ENCODE measurements around the gene TOMM40L. TPM values are rescaled to one million over a fixed set of nuclear protein-coding genes. Genes with fewer than 3 reads are reported as not detected.

The TOMM40L gene
- total RNA-seq, 1 donor, result 6.5 TPM

DNA sequence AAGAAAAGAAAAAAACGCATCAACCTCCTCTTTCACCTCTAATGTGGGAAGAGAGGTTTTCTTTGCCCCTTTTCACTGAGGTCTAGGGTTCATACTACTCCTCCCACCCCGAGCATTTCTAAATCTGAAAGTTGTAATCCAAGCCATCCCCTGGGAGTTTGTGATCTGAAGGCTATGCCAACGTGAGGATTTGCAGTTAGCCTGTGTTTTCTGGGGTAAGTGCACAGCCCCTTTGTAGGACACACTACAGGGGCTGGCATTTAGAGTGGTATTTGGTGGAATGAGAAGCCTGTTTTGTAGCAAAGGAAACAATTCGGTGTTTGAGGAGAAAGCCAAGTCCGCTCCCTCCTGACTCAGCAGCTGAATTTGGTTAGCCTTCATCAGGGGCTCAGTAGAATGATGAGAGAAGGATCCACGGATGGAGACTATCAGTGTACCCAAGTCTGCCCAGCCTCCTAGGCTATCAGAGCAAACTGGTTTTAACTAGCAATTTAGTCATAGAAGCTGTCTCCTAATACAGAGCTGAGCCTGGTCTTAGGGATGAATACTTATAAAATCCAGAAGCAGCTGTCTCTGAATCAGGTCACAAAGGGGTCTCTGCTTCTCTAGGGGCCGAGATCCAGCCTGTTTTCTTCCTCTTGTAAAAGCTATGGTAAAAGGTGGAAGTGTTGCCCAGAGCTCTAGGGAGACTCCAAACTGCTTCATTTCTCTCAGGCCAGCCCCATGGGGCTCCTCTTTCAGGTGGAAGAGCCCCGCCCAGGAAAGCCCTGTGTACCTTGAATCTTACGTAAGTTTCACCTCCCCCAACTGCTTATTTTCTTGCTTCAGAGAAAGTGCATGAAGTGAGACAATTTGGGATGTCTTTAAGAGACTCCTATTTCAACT, 34.8 kb downstream of the TOMM40L start:
- peak overlapping the region; percentile 7 for H3K4me2 ChIP-seq (ENCODE audit: insufficient read depth, low read length)
- no peak overlapping the region for H2AFZ ChIP-seq (ENCODE audit: low read length)
- no peaks in the 10 kb centered on the region for H3K79me2 ChIP-seq (ENCODE audit: insufficient read depth, low read length)
- DNase-seq (ENCODE audit: insufficient read length, low spot score, missing footprints), result no peak
- H3K27ac ChIP-seq (ENCODE audit: low read depth, low read length), result no peak overlapping the region
- no peaks in the 10 kb centered on the region for H3K9me3 ChIP-seq (ENCODE audit: low read depth, low read length)
- peaks cover 41% of the 10 kb centered on the region for H3K27me3 ChIP-seq (ENCODE audit: insufficient read depth, low read length)
- TF ChIP-seq, protein P1, sequence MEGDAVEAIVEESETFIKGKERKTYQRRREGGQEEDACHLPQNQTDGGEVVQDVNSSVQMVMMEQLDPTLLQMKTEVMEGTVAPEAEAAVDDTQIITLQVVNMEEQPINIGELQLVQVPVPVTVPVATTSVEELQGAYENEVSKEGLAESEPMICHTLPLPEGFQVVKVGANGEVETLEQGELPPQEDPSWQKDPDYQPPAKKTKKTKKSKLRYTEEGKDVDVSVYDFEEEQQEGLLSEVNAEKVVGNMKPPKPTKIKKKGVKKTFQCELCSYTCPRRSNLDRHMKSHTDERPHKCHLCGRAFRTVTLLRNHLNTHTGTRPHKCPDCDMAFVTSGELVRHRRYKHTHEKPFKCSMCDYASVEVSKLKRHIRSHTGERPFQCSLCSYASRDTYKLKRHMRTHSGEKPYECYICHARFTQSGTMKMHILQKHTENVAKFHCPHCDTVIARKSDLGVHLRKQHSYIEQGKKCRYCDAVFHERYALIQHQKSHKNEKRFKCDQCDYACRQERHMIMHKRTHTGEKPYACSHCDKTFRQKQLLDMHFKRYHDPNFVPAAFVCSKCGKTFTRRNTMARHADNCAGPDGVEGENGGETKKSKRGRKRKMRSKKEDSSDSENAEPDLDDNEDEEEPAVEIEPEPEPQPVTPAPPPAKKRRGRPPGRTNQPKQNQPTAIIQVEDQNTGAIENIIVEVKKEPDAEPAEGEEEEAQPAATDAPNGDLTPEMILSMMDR (IDR thresholded peaks at IDR 0.05; ENCODE audit: extremely low read depth, low read depth, low read length), result no peak
- H3K4me1 ChIP-seq (ENCODE audit: insufficient read depth, low read length), result peaks cover 6% of the 10 kb centered on the region
- H3K36me3 ChIP-seq (ENCODE audit: insufficient read depth, low read length), result no peaks in the 10 kb centered on the region
- no peak overlapping the region for H3K4me3 ChIP-seq (ENCODE audit: insufficient read depth, low read length)
- H4K20me1 ChIP-seq (ENCODE audit: insufficient read depth, low read length), result no peaks in the 10 kb centered on the region

GRCh38 chr1:161261261-161262235, 35.7 kb downstream of the TOMM40L start:
- Histone ChIP-seq H3K27ac (ENCODE audit: low read depth, low read length) (no peak overlapping the region), H3K9me3 (ENCODE audit: low read depth, low read length) (no peaks in the 10 kb centered on the region), H3K4me1 (ENCODE audit: insufficient read depth, low read length) (peaks cover 12% of the 10 kb centered on the region), H2AFZ (ENCODE audit: low read length) (no peak overlapping the region), H3K36me3 (ENCODE audit: insufficient read depth, low read length) (no peaks in the 10 kb centered on the region), H3K79me2 (ENCODE audit: insufficient read depth, low read length) (no peaks in the 10 kb centered on the region), H3K27me3 (ENCODE audit: insufficient read depth, low read length) (peaks cover 41% of the 10 kb centered on the region), H3K4me3 (ENCODE audit: insufficient read depth, low read length) (no peak overlapping the region), H4K20me1 (ENCODE audit: insufficient read depth, low read length) (no peaks in the 10 kb centered on the region), H3K4me2 (ENCODE audit: insufficient read depth, low read length) (no peak overlapping the region)
- no peak for DNase-seq (ENCODE audit: insufficient read length, low spot score, missing footprints)
- TF ChIP-seq, protein P1 (IDR thresholded peaks at IDR 0.05; ENCODE audit: extremely low read depth, low read depth, low read length), result no peak

DNA sequence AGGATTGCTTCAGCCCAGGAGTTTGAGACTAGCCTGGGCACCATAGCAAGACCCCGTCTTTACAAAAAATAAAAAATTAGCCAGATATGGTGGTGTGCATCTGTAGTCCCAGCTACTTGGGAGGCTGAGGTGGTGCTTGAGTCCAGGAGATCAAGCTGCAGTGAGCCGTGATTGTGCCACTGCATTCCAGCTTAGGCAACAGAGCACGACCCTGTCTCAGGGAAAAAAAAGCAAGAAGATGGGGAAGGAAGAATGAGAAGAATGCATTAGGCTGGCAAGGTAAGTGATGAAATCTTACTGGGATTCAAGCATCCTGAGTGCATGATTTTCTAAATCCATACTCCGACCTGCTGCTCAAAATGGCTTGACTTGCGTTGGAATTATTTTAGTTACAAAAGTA, 39.4 kb downstream of the TOMM40L start:
- no peak overlapping the region for H3K4me3 ChIP-seq (ENCODE audit: insufficient read depth, low read length)
- TF ChIP-seq, protein P1 (IDR thresholded peaks at IDR 0.05; ENCODE audit: extremely low read depth, low read depth, low read length), result no peak
- no peak for DNase-seq (ENCODE audit: insufficient read length, low spot score, missing footprints)
- no peaks in the 10 kb centered on the region for H4K20me1 ChIP-seq (ENCODE audit: insufficient read depth, low read length)
- no peak overlapping the region for H3K4me2 ChIP-seq (ENCODE audit: insufficient read depth, low read length)
- H2AFZ ChIP-seq (ENCODE audit: low read length), result no peak overlapping the region
- H3K27me3 ChIP-seq (ENCODE audit: insufficient read depth, low read length), result peaks cover 19% of the 10 kb centered on the region
- no peaks in the 10 kb centered on the region for H3K9me3 ChIP-seq (ENCODE audit: low read depth, low read length)
- peaks cover 7% of the 10 kb centered on the region for H3K4me1 ChIP-seq (ENCODE audit: insufficient read depth, low read length)
- H3K79me2 ChIP-seq (ENCODE audit: insufficient read depth, low read length), result no peaks in the 10 kb centered on the region
- H3K27ac ChIP-seq (ENCODE audit: low read depth, low read length), result no peak overlapping the region
- no peaks in the 10 kb centered on the region for H3K36me3 ChIP-seq (ENCODE audit: insufficient read depth, low read length)
